Right atrium auricular region (tissue), 2 donors: ENCODE measurements around the gene TEK. TPM values are rescaled to one million over a fixed set of nuclear protein-coding genes. Genes with fewer than 3 reads are reported as not detected.

Experiments used
- DNase-seq: peaks from one replicate; pipeline ENCODE4 v3.0.0-alpha.2; 2019; ENCODE audit warnings: low spot score
- H3K27ac ChIP-seq, 2 donors: fragments of 200-600 bp; sonication (generic); 1 replicate in 1 of 2; 2 replicates in 1 of 2; pipeline ENCODE4 v1.5.1; 2016 to 2019
- H3K27me3 ChIP-seq, 2 donors: fragments of 200-600 bp; sonication (generic); one replicate each; pipeline versions ENCODE4 v1.5.1 to v1.6.0; 2017 to 2019
- H3K36me3 ChIP-seq: fragments of 200-600 bp; sonication (generic); one replicate; pipeline ENCODE4 v1.5.1; 2016
- H3K4me1 ChIP-seq, 2 donors: fragments of 200-600 bp; sonication (generic); one replicate each; pipeline versions ENCODE4 v1.5.1 to v1.6.0; 2017 to 2019
- H3K4me3 ChIP-seq, 2 donors: fragments of 200-600 bp; sonication (generic); 1 replicate in 1 of 2; 2 replicates in 1 of 2; pipeline ENCODE4 v1.5.1; 2017 to 2019; ENCODE audit warnings: mild to moderate bottlenecking in 1 of 2, moderate library complexity in 1 of 2
- H3K9me3 ChIP-seq, 2 donors: fragments of 200-600 bp; sonication (generic); one replicate each; pipeline ENCODE4 v1.5.1; 2019
- total RNA-seq, 2 donors: library from RNA; depleted of rRNA; stranded (reverse); fragments of >200 nt; gene quantifications; one replicate each; pipeline ENCODE4 v1.1.0, GENCODE V29; 2016
- TF ChIP-seq, protein P1 (sequence below), 2 donors: fragments of 200-600 bp; sonication (generic); IDR thresholded peaks; one replicate each; pipeline ENCODE4 v1.5.1; 2019; ENCODE audit warnings: antibody characterized with exemption in 2 of 2

TEK gene
- total RNA-seq, 2 donors from 2014 or later: 16.7 to 30.7 TPM

DNA sequence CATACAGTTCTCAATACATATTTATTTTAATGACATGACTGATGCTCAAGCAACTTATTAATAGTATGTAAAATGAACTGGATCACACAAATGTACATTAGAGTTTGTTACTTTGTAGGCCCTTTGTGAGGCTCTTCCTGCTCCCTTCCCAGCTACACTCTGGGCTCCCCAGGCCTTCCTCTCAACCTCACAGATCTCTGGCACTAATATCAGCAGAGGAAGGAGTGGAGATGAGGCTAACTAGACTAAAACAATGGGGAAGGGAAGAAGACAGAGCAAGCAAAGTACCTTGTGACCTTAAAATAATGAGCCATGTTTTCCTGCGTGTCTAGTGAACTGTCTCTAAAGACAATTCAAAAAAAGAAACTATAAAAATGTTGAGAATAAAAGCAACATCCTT, 30.3 kb upstream of the TEK start:
- Histone ChIP-seq H3K27ac (no peak overlapping the region), H3K27me3 (no peaks in the 10 kb centered on the region), H3K36me3 (no peaks in the 10 kb centered on the region), H3K4me1 (no peaks in the 10 kb centered on the region), H3K4me3 (no peak overlapping the region), H3K9me3 (no peaks in the 10 kb centered on the region)
- TF ChIP-seq, protein P1, sequence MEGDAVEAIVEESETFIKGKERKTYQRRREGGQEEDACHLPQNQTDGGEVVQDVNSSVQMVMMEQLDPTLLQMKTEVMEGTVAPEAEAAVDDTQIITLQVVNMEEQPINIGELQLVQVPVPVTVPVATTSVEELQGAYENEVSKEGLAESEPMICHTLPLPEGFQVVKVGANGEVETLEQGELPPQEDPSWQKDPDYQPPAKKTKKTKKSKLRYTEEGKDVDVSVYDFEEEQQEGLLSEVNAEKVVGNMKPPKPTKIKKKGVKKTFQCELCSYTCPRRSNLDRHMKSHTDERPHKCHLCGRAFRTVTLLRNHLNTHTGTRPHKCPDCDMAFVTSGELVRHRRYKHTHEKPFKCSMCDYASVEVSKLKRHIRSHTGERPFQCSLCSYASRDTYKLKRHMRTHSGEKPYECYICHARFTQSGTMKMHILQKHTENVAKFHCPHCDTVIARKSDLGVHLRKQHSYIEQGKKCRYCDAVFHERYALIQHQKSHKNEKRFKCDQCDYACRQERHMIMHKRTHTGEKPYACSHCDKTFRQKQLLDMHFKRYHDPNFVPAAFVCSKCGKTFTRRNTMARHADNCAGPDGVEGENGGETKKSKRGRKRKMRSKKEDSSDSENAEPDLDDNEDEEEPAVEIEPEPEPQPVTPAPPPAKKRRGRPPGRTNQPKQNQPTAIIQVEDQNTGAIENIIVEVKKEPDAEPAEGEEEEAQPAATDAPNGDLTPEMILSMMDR (IDR thresholded peaks at IDR 0.05): no peak
- DNase-seq: no peak

DNA sequence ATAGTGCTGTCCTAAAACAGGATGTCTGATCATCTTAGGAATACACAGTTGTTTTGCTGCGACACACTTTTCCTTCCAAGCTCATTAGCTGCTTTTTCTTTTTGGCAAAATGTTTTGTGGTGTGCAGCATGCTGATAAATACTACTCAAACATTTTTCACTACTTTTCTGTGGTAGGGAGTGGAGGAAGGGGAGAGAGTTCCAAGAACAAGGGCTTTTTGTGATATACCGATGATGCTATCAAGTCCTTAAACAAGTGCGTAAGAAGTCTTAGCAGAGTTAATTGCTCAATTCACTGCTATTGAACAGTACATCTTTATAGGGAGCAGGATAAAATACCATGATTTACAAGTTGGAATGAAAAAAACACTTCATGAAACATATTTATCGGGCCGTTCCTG, 23.6 kb upstream of the TEK start:
- H3K4me3 ChIP-seq: no peak overlapping the region
- TF ChIP-seq, protein P1 (IDR thresholded peaks at IDR 0.05): no peak
- H3K4me1 ChIP-seq: no peaks in the 10 kb centered on the region
- no peaks in the 10 kb centered on the region for H3K27me3 ChIP-seq
- no peak overlapping the region for H3K27ac ChIP-seq
- H3K36me3 ChIP-seq: no peaks in the 10 kb centered on the region
- no peaks in the 10 kb centered on the region for H3K9me3 ChIP-seq
- no peak for DNase-seq

DNA sequence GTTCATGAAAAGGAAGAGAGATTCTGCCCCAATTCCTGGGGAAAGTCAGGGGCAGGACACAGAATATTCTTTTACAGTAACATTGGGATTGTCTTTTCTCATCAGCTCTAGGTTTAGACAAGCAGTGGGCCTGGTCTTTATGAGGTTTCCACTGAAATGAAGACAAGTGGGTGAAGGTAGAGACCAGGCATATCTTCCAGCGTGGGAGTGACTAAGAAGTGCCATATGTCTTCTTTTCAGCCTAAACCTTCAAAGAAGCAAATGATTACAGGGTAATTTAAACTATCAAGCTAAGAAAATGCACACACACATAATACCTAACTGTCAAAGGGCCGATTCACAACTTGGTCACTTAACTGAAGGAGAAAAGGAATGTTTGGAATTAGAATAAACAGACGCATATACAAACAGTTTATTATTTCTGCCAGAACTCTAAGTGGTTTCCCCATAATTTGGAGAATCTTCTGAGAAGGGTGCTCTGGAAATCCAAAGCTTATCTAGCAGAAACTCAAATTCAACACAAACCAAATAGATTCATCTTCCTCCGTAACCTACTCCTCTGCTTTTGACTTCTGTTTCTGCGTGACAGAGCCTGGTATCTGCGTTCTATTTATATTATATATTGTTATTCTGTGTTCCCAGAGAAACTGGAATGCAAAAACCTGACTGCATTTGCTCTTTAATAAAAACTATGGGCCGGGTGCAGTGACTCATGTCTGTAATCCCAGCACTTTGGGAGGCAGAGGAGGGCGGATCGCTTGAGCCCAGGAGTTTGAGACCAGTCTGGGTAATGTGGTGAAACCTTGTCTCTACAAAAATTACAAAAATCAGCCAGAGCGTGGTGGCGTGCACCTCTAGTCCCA, 22.0 kb upstream of the TEK start:
- TF ChIP-seq, protein P1 (IDR thresholded peaks at IDR 0.05): no peak
- DNase-seq: no peak
- Histone ChIP-seq H3K27me3 (no peaks in the 10 kb centered on the region), H3K9me3 (no peaks in the 10 kb centered on the region), H3K4me3 (no peak overlapping the region), H3K36me3 (no peaks in the 10 kb centered on the region), H3K4me1 (no peaks in the 10 kb centered on the region), H3K27ac (no peak overlapping the region)

DNA sequence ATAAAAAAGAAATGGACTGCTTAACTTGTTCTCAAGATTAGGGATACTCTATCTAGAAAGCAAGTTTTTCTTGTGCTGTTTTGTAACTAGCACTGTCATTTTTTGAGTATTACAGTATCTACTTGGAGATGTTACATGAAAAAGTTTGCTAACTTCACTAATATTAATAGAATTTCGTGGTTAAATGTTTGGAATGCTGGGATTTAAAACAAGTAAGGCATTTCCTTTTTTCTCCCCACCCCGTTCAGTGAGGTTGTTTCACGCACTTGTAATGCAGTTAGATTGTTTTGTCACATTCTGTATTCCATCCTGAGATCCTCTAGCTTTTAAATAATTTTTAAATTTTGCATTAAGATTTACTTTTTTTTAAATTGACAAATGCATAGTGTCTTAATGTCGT, 20.0 kb upstream of the TEK start:
- Histone ChIP-seq H3K4me3 (no peak overlapping the region), H3K27ac (no peak overlapping the region), H3K36me3 (no peaks in the 10 kb centered on the region), H3K9me3 (no peaks in the 10 kb centered on the region), H3K4me1 (no peaks in the 10 kb centered on the region), H3K27me3 (no peaks in the 10 kb centered on the region)
- no peak for DNase-seq
- TF ChIP-seq, protein P1 (IDR thresholded peaks at IDR 0.05): no peak

DNA sequence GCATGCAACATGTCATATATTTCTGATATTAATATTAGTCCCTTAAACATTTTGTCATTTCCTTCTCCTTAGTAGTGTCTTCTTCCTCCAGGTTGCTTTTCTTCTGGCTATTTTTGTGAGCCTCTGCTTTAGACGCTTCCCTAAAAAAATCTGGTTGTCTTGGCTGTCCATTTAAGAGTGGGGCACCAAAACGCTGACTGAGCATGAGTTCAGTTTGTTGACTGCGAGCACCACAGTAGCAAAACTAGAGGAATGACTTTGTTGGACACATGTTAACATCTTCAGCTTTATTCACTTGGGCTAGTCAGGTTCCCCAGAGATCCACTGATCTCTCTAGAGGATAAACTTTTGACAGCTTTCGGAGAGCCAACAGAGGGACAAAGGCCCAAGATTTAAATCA, 19.3 kb upstream of the TEK start:
- H3K4me1 ChIP-seq: peaks cover 0 to 3% of the 10 kb centered on the region in 2 donors
- no peak overlapping the region for H3K27ac ChIP-seq
- no peaks in the 10 kb centered on the region for H3K36me3 ChIP-seq
- H3K27me3 ChIP-seq: no peaks in the 10 kb centered on the region
- no peaks in the 10 kb centered on the region for H3K9me3 ChIP-seq
- no peak overlapping the region for H3K4me3 ChIP-seq
- DNase-seq: no peak
- TF ChIP-seq, protein P1 (IDR thresholded peaks at IDR 0.05): no peak

DNA sequence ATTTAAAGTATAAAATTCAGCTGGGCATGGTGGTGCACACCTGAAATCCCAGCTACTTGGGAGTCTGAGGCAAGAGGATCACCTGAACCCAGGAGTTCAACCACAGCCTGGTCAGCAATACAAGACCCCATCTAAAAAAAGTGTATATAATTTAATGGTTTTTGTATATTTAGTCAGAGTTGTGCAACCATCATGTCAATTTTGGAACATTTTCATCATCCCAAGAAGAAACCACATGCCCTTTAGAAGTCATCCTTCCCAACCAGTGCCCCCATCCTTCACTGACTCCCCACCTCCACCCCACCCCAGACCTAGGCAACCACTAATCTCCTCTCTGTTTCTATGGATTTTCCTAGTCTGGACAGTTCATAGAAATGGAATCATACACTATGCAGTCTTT, 18.8 kb upstream of the TEK start:
- Histone ChIP-seq H3K27me3 (no peaks in the 10 kb centered on the region), H3K4me3 (no peak overlapping the region), H3K36me3 (no peaks in the 10 kb centered on the region), H3K9me3 (no peaks in the 10 kb centered on the region), H3K4me1 (peaks cover 0 to 3% of the 10 kb centered on the region in 2 donors), H3K27ac (no peak overlapping the region)
- DNase-seq: no peak
- TF ChIP-seq, protein P1 (IDR thresholded peaks at IDR 0.05): no peak
